K562 (cell line): ENCODE data around the gene TRIM14. TPM values are rescaled to one million over a fixed set of nuclear protein-coding genes. Genes with fewer than 3 reads are reported as not detected.

Source experiments
- ATF1 ChIP-seq, 2 experiments: fragments of 450-650 bp in 1 of 2; IDR thresholded peaks; 2 replicates each; pipeline ENCODE4 v1.6.1; 2016; ENCODE audit warnings: missing compliant biosample characterization in 1 of 2, missing genetic modification characterization in 1 of 2
- CBX5 ChIP-seq: IDR thresholded peaks from 2 replicates; pipeline ENCODE4 v1.6.1; 2014; ENCODE audit warnings: low read depth, borderline replicate concordance
- ESRRA ChIP-seq: fragments of 450-650 bp; IDR thresholded peaks from 2 replicates; pipeline ENCODE4 v1.6.1; 2014; ENCODE audit warnings: low read depth, mild to moderate bottlenecking, moderate library complexity, borderline replicate concordance
- GTF2A2 ChIP-seq: IDR thresholded peaks from 2 replicates; pipeline ENCODE4 v1.6.1; 2016; ENCODE audit warnings: mild to moderate bottlenecking, missing genetic modification characterization, missing compliant biosample characterization
- KLF6 ChIP-seq: fragments of 250-450 bp; sonication (Bioruptor Pico); IDR thresholded peaks from 2 replicates; pipeline ENCODE4 v1.4.0; 2020; ENCODE audit warnings: mild to moderate bottlenecking, moderate library complexity, borderline replicate concordance
- MEF2D ChIP-seq: conservative IDR thresholded peaks from 2 replicates; pipeline ENCODE4 v1.6.1; 2016; ENCODE audit warnings: low read depth, missing genetic modification characterization, missing compliant biosample characterization
- NR0B1 ChIP-seq: fragments of 450-650 bp; IDR thresholded peaks from one replicate; pipeline ENCODE4 v1.6.1; 2018; ENCODE audit warnings: mild to moderate bottlenecking, moderate library complexity; ENCODE audit not compliant: partially characterized antibody
- RAD51 ChIP-seq: fragments of 450-650 bp; IDR thresholded peaks from 2 replicates; pipeline ENCODE4 v1.7.1; 2016; ENCODE audit warnings: low read depth, mild to moderate bottlenecking, borderline replicate concordance
- ZBTB11 ChIP-seq, 3 experiments: fragments of 200-800 bp in 1 of 3; fragments of 250-450 bp in 1 of 3; fragments of 450-650 bp in 1 of 3; sonication (Bioruptor Pico) in 1 of 3; sonication (Bioruptor generic) in 1 of 3; formaldehyde crosslinking in 1 of 3; IDR thresholded peaks; 2 replicates each; pipeline versions ENCODE4 v1.6.1 to v1.8.0; 2016 to 2022; ENCODE audit warnings: mild to moderate bottlenecking in 2 of 3, missing genetic modification characterization in 2 of 3, missing compliant biosample characterization in 1 of 3, moderate library complexity in 1 of 3
- ZNF316 ChIP-seq: fragments of 450-650 bp; IDR thresholded peaks from 2 replicates; pipeline ENCODE4 v1.6.1; 2016
- ZNF584 ChIP-seq: fragments of 200-800 bp; sonication (Bioruptor generic); IDR thresholded peaks from 2 replicates; pipeline ENCODE4 v1.6.1; 2016; ENCODE audit warnings: low read depth, mild to moderate bottlenecking, missing genetic modification characterization, missing compliant biosample characterization
- ZNF740 ChIP-seq, 3 experiments: fragments of 200-800 bp in 1 of 3; sonication (Bioruptor generic) in 1 of 3; sonication (generic) in 1 of 3; formaldehyde crosslinking in 1 of 3; IDR thresholded peaks; 2 replicates each; pipeline versions ENCODE4 v1.6.1 to v1.8.0; 2016 to 2022; ENCODE audit warnings: mild to moderate bottlenecking in 2 of 3, missing compliant biosample characterization in 2 of 3, missing genetic modification characterization in 2 of 3, missing genetic modification reagents in 1 of 3
- ZNF778 ChIP-seq: fragments of 450-650 bp; formaldehyde crosslinking; IDR thresholded peaks from 2 replicates; pipeline ENCODE4 v1.4.0; 2020; ENCODE audit warnings: mild to moderate bottlenecking, moderate library complexity
- polyA plus RNA-seq, 8 experiments: library from polyadenylated mRNA; depleted of rRNA in 4 of 8; stranded (reverse) in 5 of 8; unstranded in 3 of 8; fragments of >200 nt; fragmentation: Nextera tagmentation in 2 of 8; fragmentation: Illumina TruSeq in 1 of 8; extraction: Ambion mirVana in 2 of 8; extraction: Trizol in 1 of 8; gene quantifications; 2 replicates each; pipeline versions ENCODE4 v1.2.1 to v1.2.3, GENCODE V29; 2011 to 2014; ENCODE audit warnings: inconsistent platforms in 1 of 8, missing spikeins in 1 of 8
- total RNA-seq, 7 experiments: library from RNA; depleted of rRNA in 6 of 7; stranded (reverse); fragments of >200 nt in 6 of 7; fragmentation: Illumina TruSeq in 2 of 7; extraction: Trizol in 2 of 7; gene quantifications; 2 replicates each; pipeline versions ENCODE4 v1.2.1 to v1.2.3, GENCODE V29; 2011 to 2021; ENCODE audit warnings: low replicate concordance in 1 of 7
- TF ChIP-seq, protein P1 (sequence below): fragments of 200-400 bp; formaldehyde crosslinking; IDR thresholded peaks from 2 replicates; pipeline ENCODE4 v1.6.1; 2017; ENCODE audit warnings: mild to moderate bottlenecking, low read depth, low read length, moderate library complexity
- TF ChIP-seq, protein P2 (sequence below): fragments of 250-450 bp; sonication (Bioruptor Pico); IDR thresholded peaks from 2 replicates; pipeline ENCODE4 v1.4.0; 2020; ENCODE audit warnings: mild to moderate bottlenecking, moderate library complexity, borderline replicate concordance

Gene TRIM14
- total and polyA plus RNA-seq, 9 of the 15 experiments (the other 6 are each of a cell fraction or from before 2014, with no cell fraction given) = 7.6 to 41.0 (median 17.9) TPM

- TF ChIP-seq ZBTB11 (CRISPR knock-in tag; IDR thresholded peaks at IDR 0.05) (peak in 1 of 3 experiments; percentile 44; a peak in 1 of 6 replicates), MEF2D (tag) (peak; percentile 90), RAD51 (no peak), GTF2A2 (tag) (peak; percentile 71), ESRRA (no peak), ZNF778 (CRISPR knock-in tag) (no peak), ZNF740 (CRISPR knock-in tag; IDR thresholded peaks at IDR 0.05) (no peak), ZNF740 (tag; IDR thresholded peaks at IDR 0.05) (peak in 1 of 2 experiments; percentile 88; a peak in 2 of 4 replicates), ZNF584 (CRISPR knock-in tag) (peak; percentile 30; the same call in 1 of the 2 replicates), ATF1 (CRISPR knock-in tag; IDR thresholded peaks at IDR 0.05) (no peak), ATF1 (tag; IDR thresholded peaks at IDR 0.05) (peak; percentile 33; the same call in 1 of the 2 replicates), ZNF316 (no peak), NR0B1 (no peak), CBX5 (no peak), KLF6 (CRISPR knock-in tag) (peak; percentile 92; the same call in 1 of the 2 replicates)
- TF ChIP-seq, protein P1, sequence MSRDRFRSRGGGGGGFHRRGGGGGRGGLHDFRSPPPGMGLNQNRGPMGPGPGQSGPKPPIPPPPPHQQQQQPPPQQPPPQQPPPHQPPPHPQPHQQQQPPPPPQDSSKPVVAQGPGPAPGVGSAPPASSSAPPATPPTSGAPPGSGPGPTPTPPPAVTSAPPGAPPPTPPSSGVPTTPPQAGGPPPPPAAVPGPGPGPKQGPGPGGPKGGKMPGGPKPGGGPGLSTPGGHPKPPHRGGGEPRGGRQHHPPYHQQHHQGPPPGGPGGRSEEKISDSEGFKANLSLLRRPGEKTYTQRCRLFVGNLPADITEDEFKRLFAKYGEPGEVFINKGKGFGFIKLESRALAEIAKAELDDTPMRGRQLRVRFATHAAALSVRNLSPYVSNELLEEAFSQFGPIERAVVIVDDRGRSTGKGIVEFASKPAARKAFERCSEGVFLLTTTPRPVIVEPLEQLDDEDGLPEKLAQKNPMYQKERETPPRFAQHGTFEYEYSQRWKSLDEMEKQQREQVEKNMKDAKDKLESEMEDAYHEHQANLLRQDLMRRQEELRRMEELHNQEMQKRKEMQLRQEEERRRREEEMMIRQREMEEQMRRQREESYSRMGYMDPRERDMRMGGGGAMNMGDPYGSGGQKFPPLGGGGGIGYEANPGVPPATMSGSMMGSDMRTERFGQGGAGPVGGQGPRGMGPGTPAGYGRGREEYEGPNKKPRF = no peak
- TF ChIP-seq, protein P2, sequence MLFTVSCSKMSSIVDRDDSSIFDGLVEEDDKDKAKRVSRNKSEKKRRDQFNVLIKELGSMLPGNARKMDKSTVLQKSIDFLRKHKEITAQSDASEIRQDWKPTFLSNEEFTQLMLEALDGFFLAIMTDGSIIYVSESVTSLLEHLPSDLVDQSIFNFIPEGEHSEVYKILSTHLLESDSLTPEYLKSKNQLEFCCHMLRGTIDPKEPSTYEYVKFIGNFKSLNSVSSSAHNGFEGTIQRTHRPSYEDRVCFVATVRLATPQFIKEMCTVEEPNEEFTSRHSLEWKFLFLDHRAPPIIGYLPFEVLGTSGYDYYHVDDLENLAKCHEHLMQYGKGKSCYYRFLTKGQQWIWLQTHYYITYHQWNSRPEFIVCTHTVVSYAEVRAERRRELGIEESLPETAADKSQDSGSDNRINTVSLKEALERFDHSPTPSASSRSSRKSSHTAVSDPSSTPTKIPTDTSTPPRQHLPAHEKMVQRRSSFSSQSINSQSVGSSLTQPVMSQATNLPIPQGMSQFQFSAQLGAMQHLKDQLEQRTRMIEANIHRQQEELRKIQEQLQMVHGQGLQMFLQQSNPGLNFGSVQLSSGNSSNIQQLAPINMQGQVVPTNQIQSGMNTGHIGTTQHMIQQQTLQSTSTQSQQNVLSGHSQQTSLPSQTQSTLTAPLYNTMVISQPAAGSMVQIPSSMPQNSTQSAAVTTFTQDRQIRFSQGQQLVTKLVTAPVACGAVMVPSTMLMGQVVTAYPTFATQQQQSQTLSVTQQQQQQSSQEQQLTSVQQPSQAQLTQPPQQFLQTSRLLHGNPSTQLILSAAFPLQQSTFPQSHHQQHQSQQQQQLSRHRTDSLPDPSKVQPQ (CRISPR knock-in tag) = peak; percentile 30; the same call in 1 of the 2 replicates
Measured at GRCh38 chr9:98050351-98050750, 68.7 kb downstream of the TRIM14 start (continued).
